C4-2B (cell line): ENCODE data around the gene UBE2U.

Experiments
- ZFX ChIP-seq: fragments of 450-650 bp; IDR thresholded peaks from 2 replicates; pipeline ENCODE4 v1.6.1; 2017
- TF ChIP-seq, protein P1 (sequence below): fragments of 450-650 bp; conservative IDR thresholded peaks from 2 replicates; pipeline ENCODE4 v1.5.1; 2017; ENCODE audit warnings: mild to moderate bottlenecking

DNA sequence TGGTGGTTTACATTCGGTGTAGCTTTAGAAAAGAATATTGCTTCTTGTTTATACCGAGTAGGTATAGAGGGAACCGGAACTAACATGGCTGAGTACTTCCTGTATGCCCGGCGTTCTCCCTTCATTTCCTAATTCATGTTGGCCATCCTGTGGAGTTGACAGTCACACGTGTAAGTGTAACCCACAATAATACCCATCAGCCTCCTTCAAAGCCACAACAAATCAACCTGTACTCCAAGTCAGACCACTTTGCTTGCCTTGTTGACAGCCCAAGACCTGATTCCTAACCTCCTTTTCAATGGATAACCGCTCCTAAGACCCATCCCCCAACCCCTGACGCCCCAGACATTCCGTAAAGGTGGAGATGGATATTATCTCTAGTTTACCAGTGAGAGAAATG lies 42.1 kb downstream of the UBE2U start:
- no peak for TF ChIP-seq ZFX
- TF ChIP-seq, protein P1, sequence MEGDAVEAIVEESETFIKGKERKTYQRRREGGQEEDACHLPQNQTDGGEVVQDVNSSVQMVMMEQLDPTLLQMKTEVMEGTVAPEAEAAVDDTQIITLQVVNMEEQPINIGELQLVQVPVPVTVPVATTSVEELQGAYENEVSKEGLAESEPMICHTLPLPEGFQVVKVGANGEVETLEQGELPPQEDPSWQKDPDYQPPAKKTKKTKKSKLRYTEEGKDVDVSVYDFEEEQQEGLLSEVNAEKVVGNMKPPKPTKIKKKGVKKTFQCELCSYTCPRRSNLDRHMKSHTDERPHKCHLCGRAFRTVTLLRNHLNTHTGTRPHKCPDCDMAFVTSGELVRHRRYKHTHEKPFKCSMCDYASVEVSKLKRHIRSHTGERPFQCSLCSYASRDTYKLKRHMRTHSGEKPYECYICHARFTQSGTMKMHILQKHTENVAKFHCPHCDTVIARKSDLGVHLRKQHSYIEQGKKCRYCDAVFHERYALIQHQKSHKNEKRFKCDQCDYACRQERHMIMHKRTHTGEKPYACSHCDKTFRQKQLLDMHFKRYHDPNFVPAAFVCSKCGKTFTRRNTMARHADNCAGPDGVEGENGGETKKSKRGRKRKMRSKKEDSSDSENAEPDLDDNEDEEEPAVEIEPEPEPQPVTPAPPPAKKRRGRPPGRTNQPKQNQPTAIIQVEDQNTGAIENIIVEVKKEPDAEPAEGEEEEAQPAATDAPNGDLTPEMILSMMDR: no peak
